CD8-positive, alpha-beta memory T cell (primary cell): Measurements from ENCODE around the gene PIK3CB. TPM values are rescaled to one million over a fixed set of nuclear protein-coding genes. Genes with fewer than 3 reads are reported as not detected.
"Not testable (repeated sequence)": the region's sequence is repeated elsewhere in the genome, so short reads cannot be mapped to it uniquely, and the experiment has no call there.

Source experiments
- CTCF ChIA-PET: fragments of 350-600 bp; sonication (Branson Sonifier 250); formaldehyde crosslinking; loops from one replicate; lab custom pipeline; 2021; ENCODE audit warnings: antibody characterized with exemption; lab: Charles Lee
- POLR2A ChIA-PET: fragments of 350-600 bp; sonication (Branson Sonifier 250); formaldehyde crosslinking; loops from one replicate; lab custom pipeline; 2021; ENCODE audit warnings: antibody characterized with exemption; lab: Charles Lee
- DNase-seq, 5 donors: peaks; one replicate each; pipeline versions ENCODE4 v3.0.0 to v3.0.0-alpha.2; 2020 to 2022; ENCODE audit warnings: mixed read lengths in 1 of 5
- H3K27ac ChIP-seq: one replicate; pipeline ENCODE4 v1.7.0; 2013; ENCODE audit warnings: low read depth, mild to moderate bottlenecking, low read length, moderate library complexity
- H3K27me3 ChIP-seq: 2 replicates; pipeline ENCODE4 v1.7.0; 2013; ENCODE audit warnings: low read length, mild to moderate bottlenecking; ENCODE audit not compliant: insufficient read depth, poor library complexity, severe bottlenecking
- H3K36me3 ChIP-seq: 2 replicates; pipeline ENCODE4 v1.7.0; 2013; ENCODE audit warnings: mild to moderate bottlenecking, low read length, moderate library complexity; ENCODE audit not compliant: insufficient read depth
- H3K4me1 ChIP-seq: 2 replicates; pipeline ENCODE4 v1.7.0; 2013; ENCODE audit warnings: mild to moderate bottlenecking, low read length, moderate library complexity; ENCODE audit not compliant: insufficient read depth
- H3K4me3 ChIP-seq: 2 replicates; pipeline ENCODE4 v1.7.0; 2013; ENCODE audit warnings: mild to moderate bottlenecking, low read length
- H3K9me3 ChIP-seq: 2 replicates; pipeline ENCODE4 v1.7.0; 2013; ENCODE audit warnings: mild to moderate bottlenecking, low read length
- H3K27ac Mint-ChIP-seq, 8 donors: one replicate each; pipeline ENCODE4 v1.8.0; 2020 to 2021; ENCODE audit warnings: mixed read lengths in 8 of 8, mild to moderate bottlenecking in 6 of 8, inconsistent platforms in 3 of 8, moderate library complexity in 3 of 8
- H3K27me3 Mint-ChIP-seq, 2 donors: one replicate each; pipeline ENCODE4 v1.8.0; 2020 to 2021; ENCODE audit warnings: mixed read lengths in 2 of 2, mild to moderate bottlenecking in 1 of 2, moderate library complexity in 1 of 2
- H3K36me3 Mint-ChIP-seq, 3 donors: one replicate each; pipeline ENCODE4 v1.8.0; 2020 to 2021; ENCODE audit warnings: mixed read lengths in 3 of 3, inconsistent platforms in 1 of 3, mild to moderate bottlenecking in 1 of 3
- H3K4me1 Mint-ChIP-seq, 3 donors: one replicate each; pipeline ENCODE4 v1.8.0; 2020 to 2021; ENCODE audit warnings: mixed read lengths in 3 of 3, inconsistent platforms in 1 of 3, mild to moderate bottlenecking in 1 of 3
- H3K4me3 Mint-ChIP-seq, 7 donors: one replicate each; pipeline ENCODE4 v1.8.0; 2020 to 2021; ENCODE audit warnings: mixed read lengths in 7 of 7, mild to moderate bottlenecking in 6 of 7, moderate library complexity in 4 of 7, inconsistent platforms in 2 of 7
- H3K9me3 Mint-ChIP-seq, 5 donors: one replicate each; pipeline ENCODE4 v1.8.0; 2020 to 2022; ENCODE audit warnings: mixed read lengths in 5 of 5, mild to moderate bottlenecking in 3 of 5, moderate library complexity in 2 of 5, inconsistent platforms in 1 of 5
- polyA plus RNA-seq: library from polyadenylated mRNA; unstranded; fragments of 300-500 nt; fragmentation: Illumina TruSeq; gene quantifications from one replicate; pipeline ENCODE4 v1.2.3, GENCODE V29; 2021
- total RNA-seq, 2 experiments: library from RNA; stranded (reverse); gene quantifications; one replicate each; pipeline ENCODE4 v1.2.3, GENCODE V29; 2021

PIK3CB gene
- total and polyA plus RNA-seq, 3 experiments from 2014 or later = 17.1 to 17.6 (median 17.3) TPM

DNA sequence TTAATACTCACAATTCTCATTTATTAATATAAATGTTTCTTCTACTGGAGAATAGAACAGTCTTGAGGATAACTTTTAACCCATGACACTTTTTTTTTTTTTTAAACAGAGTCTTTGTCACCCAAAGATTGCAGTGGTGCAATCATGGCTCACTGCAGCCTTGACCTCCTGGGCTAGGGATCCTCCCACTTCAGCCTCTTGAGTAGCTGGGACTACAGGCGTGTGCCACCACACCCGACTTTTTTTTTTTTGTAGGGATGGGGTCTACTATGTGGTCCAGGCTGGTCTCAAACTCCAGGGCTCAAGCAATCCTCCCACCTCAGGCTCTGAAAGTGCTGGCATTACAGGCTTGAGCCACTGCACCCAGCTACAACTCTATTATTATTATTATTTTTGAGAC lies 34.5 kb downstream of the PIK3CB start:
- H3K36me3 Mint-ChIP-seq = peaks cover 0 to 12% (median 2%) of the 10 kb centered on the region in 3 donors
- peaks cover 22 to 54% (median 51%) of the 10 kb centered on the region in 3 donors for H3K4me1 Mint-ChIP-seq
- DNase-seq = no peak
- ChIA-PET CTCF (no interaction called here), POLR2A (no interaction called here)
- no peaks in the 10 kb centered on the region for H3K9me3 Mint-ChIP-seq
- peak overlapping the region in 1 of 8 donors; percentile 10 for H3K27ac Mint-ChIP-seq
- H3K4me3 Mint-ChIP-seq = no peak overlapping the region
- no peaks in the 10 kb centered on the region for H3K36me3 ChIP-seq
- no peaks in the 10 kb centered on the region for H3K27me3 Mint-ChIP-seq
- peaks cover 6% of the 10 kb centered on the region for H3K4me1 ChIP-seq
- no peaks in the 10 kb centered on the region for H3K27me3 ChIP-seq
- no peak overlapping the region for H3K27ac ChIP-seq
- H3K9me3 ChIP-seq = no peaks in the 10 kb centered on the region
- H3K4me3 ChIP-seq = no peak overlapping the region

DNA sequence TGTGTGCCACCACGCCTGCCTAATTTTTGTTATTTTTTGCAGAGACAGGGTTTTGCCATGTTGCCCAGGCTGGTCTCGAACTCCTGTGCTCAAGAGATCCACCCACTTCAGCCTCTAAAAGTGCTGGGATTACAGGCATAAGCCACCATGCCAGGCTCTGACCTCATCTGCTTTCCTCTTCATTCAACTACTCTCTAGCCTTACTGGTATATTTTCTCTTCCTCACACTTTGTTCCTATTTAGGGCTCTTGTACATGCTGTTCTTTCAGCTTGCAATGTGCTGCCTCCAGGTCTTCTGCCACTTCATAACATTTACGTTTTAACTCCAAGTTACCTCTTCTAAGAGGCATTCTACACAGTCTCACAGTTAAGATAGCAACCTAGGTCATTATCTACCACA lies 34.9 kb downstream of the PIK3CB start:
- ChIA-PET POLR2A (no interaction called here), CTCF (no interaction called here)
- H3K4me3 Mint-ChIP-seq = no peak overlapping the region
- H3K36me3 ChIP-seq = no peaks in the 10 kb centered on the region
- H3K9me3 ChIP-seq = no peaks in the 10 kb centered on the region
- no peak overlapping the region for H3K27ac ChIP-seq
- H3K27me3 ChIP-seq = no peaks in the 10 kb centered on the region
- H3K4me1 Mint-ChIP-seq = peaks cover 22 to 54% (median 51%) of the 10 kb centered on the region in 3 donors
- no peaks in the 10 kb centered on the region for H3K9me3 Mint-ChIP-seq
- DNase-seq = no peak
- no peaks in the 10 kb centered on the region for H3K27me3 Mint-ChIP-seq
- peak overlapping the region in 3 of 8 donors; percentile 27 to 92 (median 55) for H3K27ac Mint-ChIP-seq
- H3K4me1 ChIP-seq = peaks cover 6% of the 10 kb centered on the region
- H3K4me3 ChIP-seq = no peak overlapping the region
- H3K36me3 Mint-ChIP-seq = peaks cover 0 to 14% (median 2%) of the 10 kb centered on the region in 3 donors

DNA sequence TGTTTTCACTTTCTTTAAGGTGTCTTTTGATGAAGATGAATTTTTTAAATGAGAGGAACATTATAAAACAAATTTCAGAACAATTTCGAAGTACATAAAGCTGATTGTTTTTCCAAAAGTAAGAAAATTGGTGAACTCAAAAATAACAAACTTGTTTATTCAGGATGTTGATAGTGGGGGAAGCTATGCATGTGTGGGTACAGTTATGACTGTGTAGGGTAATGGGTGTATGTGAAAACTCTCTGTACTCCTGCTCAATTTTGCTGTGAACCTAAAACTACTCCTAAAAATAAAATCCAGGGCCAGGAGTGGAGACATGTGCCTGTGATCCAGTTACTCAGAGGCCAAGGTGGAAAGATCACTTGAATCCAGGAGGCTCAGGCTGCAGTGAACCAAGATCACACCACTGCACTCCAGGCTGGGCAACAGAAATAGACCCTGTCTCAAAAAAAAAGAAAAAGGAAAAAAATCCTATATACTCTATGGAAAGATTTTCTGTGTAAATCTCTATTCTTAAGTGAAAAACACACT lies 37.2 kb downstream of the PIK3CB start:
- no peaks in the 10 kb centered on the region for H3K27me3 Mint-ChIP-seq
- Histone ChIP-seq H3K27me3 (no peaks in the 10 kb centered on the region), H3K4me3 (no peak overlapping the region), H3K9me3 (no peaks in the 10 kb centered on the region), H3K36me3 (peaks cover 11% of the 10 kb centered on the region), H3K4me1 (no peaks in the 10 kb centered on the region), H3K27ac (no peak overlapping the region)
- ChIA-PET CTCF (interaction anchor here (0.6 kb wide), 1 partner anchor 17 kb away, joined by 4 read pairs; no protein-coding TSS in a partner anchor), POLR2A (no interaction called here)
- no peak overlapping the region for H3K4me3 Mint-ChIP-seq
- peak overlapping the region in 4 of 8 donors; percentile 35 to 89 (median 51) for H3K27ac Mint-ChIP-seq
- no peak for DNase-seq
- no peaks in the 10 kb centered on the region for H3K9me3 Mint-ChIP-seq
- peaks cover 3 to 36% (median 4%) of the 10 kb centered on the region in 3 donors for H3K36me3 Mint-ChIP-seq
- peaks cover 22 to 41% (median 40%) of the 10 kb centered on the region in 3 donors for H3K4me1 Mint-ChIP-seq

DNA sequence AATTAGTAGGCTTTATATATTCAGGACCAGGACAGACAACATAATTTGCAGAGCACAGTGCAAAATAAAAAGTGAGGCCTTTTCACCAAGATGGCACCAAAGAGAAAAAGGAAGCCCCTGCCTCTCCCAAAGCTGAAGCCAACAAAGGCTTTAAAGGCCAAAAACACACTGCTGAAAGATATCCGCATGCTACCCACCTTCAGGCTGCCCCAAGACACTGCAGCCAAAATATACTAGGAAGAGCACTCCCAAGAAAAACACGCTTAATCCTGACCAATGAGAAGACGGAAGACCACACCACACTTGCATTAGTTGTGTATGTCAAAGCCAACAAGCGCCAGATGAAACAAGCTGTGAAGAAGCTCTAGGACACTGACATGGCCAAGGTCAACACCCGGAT lies 38.0 kb downstream of the PIK3CB start:
- Mint-ChIP-seq H3K36me3 (peaks cover 4 to 38% (median 5%) of the 10 kb centered on the region in 3 donors), H3K4me1 (peaks cover 22 to 39% (median 37%) of the 10 kb centered on the region in 3 donors), H3K4me3 (no peak overlapping the region), H3K27ac (peak overlapping the region in 2 of 8 donors; percentile 2 to 46), H3K27me3 (no peaks in the 10 kb centered on the region), H3K9me3 (no peaks in the 10 kb centered on the region)
- no peak for DNase-seq
- ChIA-PET CTCF (interaction anchor here (0.6 kb wide), 1 partner anchor 18 kb away, joined by 4 read pairs; no protein-coding TSS in a partner anchor), POLR2A (no interaction called here)
- no peaks in the 10 kb centered on the region for H3K27me3 ChIP-seq
- no peaks in the 10 kb centered on the region for H3K4me1 ChIP-seq
- no peak overlapping the region for H3K27ac ChIP-seq
- H3K4me3 ChIP-seq = no peak overlapping the region
- H3K9me3 ChIP-seq = no peaks in the 10 kb centered on the region
- peaks cover 12% of the 10 kb centered on the region for H3K36me3 ChIP-seq

- H3K4me3 Mint-ChIP-seq = no peak overlapping the region
- peak overlapping the region in 5 of 8 donors; percentile 0 to 54 (median 33) for H3K27ac Mint-ChIP-seq
Observed at GRCh38 chr3:138786788-138787271, 47.9 kb downstream of the PIK3CB start.

GRCh38 chr3:138785951-138786350 lies 48.8 kb downstream of the PIK3CB start:
- peaks cover 0 to 16% (median 3%) of the 10 kb centered on the region in 3 donors for H3K36me3 Mint-ChIP-seq
- no peak overlapping the region for H3K27ac Mint-ChIP-seq
- no peak overlapping the region for H3K4me3 Mint-ChIP-seq
- Histone ChIP-seq H3K4me1 (peaks cover 17% of the 10 kb centered on the region), H3K27me3 (no peaks in the 10 kb centered on the region), H3K36me3 (no peaks in the 10 kb centered on the region), H3K4me3 (no peak overlapping the region), H3K27ac (no peak overlapping the region), H3K9me3 (no peaks in the 10 kb centered on the region)
- CTCF ChIA-PET = no interaction called here
- DNase-seq = no peak
- no peaks in the 10 kb centered on the region for H3K9me3 Mint-ChIP-seq
- POLR2A ChIA-PET = no interaction called here
- no peaks in the 10 kb centered on the region for H3K27me3 Mint-ChIP-seq
- H3K4me1 Mint-ChIP-seq = peaks cover 13 to 27% (median 21%) of the 10 kb centered on the region in 3 donors

More at GRCh38 chr3:138786788-138787271, 47.9 kb downstream of the PIK3CB start:
- Histone ChIP-seq H3K36me3 (no peaks in the 10 kb centered on the region), H3K27ac (no peak overlapping the region), H3K4me1 (peaks cover 10% of the 10 kb centered on the region), H3K27me3 (no peaks in the 10 kb centered on the region), H3K4me3 (no peak overlapping the region), H3K9me3 (no peaks in the 10 kb centered on the region)
- ChIA-PET POLR2A (no interaction called here), CTCF (interaction anchor here (0.8 kb wide), 1 partner anchor 11 kb away, joined by 3 read pairs; no protein-coding TSS in a partner anchor)
- Mint-ChIP-seq H3K9me3 (no peaks in the 10 kb centered on the region), H3K27me3 (no peaks in the 10 kb centered on the region), H3K4me1 (peaks cover 15 to 31% (median 23%) of the 10 kb centered on the region in 3 donors), H3K36me3 (peaks cover 6 to 23% (median 10%) of the 10 kb centered on the region in 3 donors)
- no peak for DNase-seq

DNA sequence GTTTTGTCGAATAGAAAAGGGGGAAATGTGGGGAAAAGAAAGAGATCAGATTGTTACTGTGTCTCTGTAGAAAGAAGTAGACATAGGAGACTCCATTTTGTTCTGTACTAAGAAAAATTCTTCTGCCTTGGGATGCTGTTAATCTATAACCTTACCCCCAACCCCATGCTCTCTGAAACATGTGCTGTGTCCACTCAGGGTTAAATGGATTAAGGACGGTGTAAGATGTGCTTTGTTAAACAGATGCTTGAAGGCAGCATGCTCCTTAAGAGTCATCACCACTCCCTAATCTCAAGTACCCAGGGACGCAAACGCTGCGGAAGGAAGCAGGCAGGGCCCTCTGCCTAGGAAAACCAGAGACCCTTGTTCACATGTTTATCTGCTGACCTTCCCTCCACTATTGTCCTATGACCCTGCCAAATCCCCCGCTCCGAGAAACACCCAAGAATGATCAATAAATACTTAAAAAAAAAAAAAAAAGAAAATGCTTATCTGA lies 49.3 kb downstream of the PIK3CB start:
- H3K36me3 ChIP-seq, H3K4me3 Mint-ChIP-seq, CTCF ChIA-PET, H3K9me3 ChIP-seq, POLR2A ChIA-PET, H3K27me3 ChIP-seq, H3K4me3 ChIP-seq, DNase-seq, H3K27ac ChIP-seq, H3K27me3 Mint-ChIP-seq, H3K9me3 Mint-ChIP-seq: not testable (repeated sequence)
- H3K36me3 Mint-ChIP-seq = peaks cover 0 to 15% (median 2%) of the 10 kb centered on the region in 3 donors
- H3K4me1 ChIP-seq = peaks cover 23% of the 10 kb centered on the region
- H3K27ac Mint-ChIP-seq = peak overlapping the region in 1 of 8 donors; percentile 24
- H3K4me1 Mint-ChIP-seq = peaks cover 18 to 30% (median 25%) of the 10 kb centered on the region in 3 donors

DNA sequence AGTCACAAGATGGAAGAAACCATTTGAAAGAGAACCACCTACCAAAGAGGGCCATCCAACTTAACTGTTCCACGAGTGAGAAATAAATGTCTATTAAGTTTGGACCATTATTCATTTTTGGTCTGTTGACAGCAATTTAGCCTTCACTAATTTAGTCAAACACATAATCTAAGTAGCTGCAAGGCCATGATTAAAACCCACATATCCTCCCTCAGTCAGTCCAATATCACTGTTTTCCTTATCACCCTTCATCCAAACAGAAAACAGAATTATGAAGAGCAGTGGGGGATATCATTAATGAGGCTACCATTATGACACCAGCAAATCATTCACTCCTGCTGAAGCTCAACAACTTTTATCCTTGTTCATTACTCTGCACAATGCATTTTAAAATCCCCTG lies 52.0 kb downstream of the PIK3CB start:
- Histone ChIP-seq H3K27ac (no peak overlapping the region), H3K4me1 (peaks cover 23% of the 10 kb centered on the region), H3K36me3 (no peaks in the 10 kb centered on the region), H3K4me3 (no peak overlapping the region), H3K9me3 (no peaks in the 10 kb centered on the region), H3K27me3 (no peaks in the 10 kb centered on the region)
- peak overlapping the region in 1 of 7 donors; percentile 62 for H3K4me3 Mint-ChIP-seq
- H3K9me3 Mint-ChIP-seq = no peaks in the 10 kb centered on the region
- ChIA-PET POLR2A (no interaction called here), CTCF (interaction anchor here (0.9 to 1.1 kb wide), 2 partner anchors 133 to 140 kb away, joined by 3 to 4 read pairs; no protein-coding TSS in a partner anchor)
- H3K27ac Mint-ChIP-seq = peak overlapping the region; percentile 41 to 85 (median 74)
- no peaks in the 10 kb centered on the region for H3K27me3 Mint-ChIP-seq
- H3K4me1 Mint-ChIP-seq = peaks cover 21 to 43% (median 40%) of the 10 kb centered on the region in 3 donors
- DNase-seq = no peak
- H3K36me3 Mint-ChIP-seq = peaks cover 0 to 9% (median 2%) of the 10 kb centered on the region in 3 donors
